CD1c-positive myeloid dendritic cell (primary cell): ENCODE results near the gene BICD2.
A peak's percentile ranks its signal among the peaks of the same experiment; 100 is the strongest.
"Not testable (repeated sequence)": the region's sequence is repeated elsewhere in the genome, so short reads cannot be mapped to it uniquely, and the experiment has no call there.

ENCODE experiments used
- DNase-seq: peaks from one replicate; pipeline ENCODE4 v3.0.0-alpha.2; 2016; ENCODE audit errors: extremely low spot score

BICD2 gene

DNA sequence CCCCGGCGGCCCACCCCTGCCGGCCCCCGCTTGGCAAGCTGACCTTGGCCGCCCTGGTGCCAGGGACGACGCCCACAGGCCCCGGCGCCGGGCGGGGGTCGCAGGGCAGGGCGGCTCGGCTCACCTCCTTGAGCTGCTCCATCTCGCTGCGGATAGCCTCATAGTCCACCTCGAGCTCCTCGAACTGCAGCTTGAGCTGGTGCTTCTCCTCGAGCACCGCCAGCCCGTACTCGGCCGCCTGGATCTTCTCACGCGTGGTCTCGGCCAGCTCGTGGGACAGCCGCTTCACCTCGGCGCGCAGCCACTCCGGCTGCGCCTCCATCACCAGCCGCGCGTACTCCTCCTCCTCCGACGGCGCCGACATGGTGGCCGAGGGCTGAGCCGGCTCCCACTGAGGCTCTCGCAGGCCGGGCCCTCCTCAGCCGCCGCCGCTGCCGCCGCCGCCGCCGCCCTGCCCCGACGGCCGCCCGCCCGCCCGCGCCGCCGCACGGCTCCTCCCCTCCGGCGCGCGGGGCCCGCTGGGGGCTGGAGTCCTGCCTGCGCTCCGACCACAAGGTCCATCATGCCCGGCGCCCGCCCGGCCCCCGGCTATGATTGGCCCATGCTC is at the start of gene BICD2:
Gene BICD2 (minus strand): TSS at position 453 of the 607 bp plus-strand sequence. CDS start 89 bp downstream, at position 364.
- DNase-seq = no peak

- not testable (repeated sequence) for DNase-seq
Observed at GRCh38 chr9:92809629-92810326, 45.1 kb upstream of the BICD2 start.

GRCh38 chr9:92808726-92809451 is 44.3 kb upstream of the BICD2 start:
- DNase-seq = peak; percentile 68

- no peak for DNase-seq
Observed at GRCh38 chr9:92807757-92808725, 43.4 kb upstream of the BICD2 start.

- no peak for DNase-seq
Observed at GRCh38 chr9:92807031-92807756, 42.6 kb upstream of the BICD2 start.

DNA sequence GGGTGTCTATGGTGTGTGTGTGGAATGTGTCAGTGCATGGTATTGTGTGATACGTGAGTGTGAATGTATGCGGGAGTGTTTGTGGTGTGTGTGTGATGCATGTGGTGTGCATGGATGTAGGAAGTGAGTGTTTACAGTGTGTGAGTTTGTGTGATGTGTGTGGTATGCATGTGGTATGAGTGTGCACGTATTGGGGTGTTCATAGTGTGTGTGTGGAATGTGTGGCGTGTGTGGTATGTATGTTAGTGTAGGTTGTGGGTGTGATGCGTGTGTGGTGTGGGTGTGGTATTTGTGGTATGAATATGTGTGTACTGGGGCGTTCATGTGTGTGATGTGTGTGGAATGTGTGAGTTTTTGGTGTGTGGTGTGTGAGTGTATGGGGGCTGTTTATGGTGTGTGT is 40.1 kb upstream of the BICD2 start:
- no peak for DNase-seq

DNA sequence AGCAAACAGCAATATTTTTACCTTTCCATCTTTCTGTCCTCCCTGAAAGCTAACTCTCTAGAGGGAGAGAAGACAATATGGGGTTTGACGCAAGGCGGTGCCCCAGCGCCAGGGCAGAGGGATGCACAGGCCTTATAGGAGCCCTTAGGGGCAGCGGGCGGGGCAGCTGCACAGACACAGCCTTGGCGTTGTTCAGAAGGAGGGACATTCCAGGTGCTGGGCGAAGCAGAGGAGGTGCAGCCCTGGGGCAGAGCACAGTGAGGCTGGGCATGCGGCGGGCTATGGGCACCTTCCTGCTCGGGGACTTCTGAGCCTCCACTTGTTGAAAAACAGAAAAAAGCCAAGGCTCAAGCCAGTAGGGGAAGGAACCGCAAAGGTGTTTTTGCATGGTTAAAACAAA is 33.7 kb upstream of the BICD2 start:
- no peak for DNase-seq

DNA sequence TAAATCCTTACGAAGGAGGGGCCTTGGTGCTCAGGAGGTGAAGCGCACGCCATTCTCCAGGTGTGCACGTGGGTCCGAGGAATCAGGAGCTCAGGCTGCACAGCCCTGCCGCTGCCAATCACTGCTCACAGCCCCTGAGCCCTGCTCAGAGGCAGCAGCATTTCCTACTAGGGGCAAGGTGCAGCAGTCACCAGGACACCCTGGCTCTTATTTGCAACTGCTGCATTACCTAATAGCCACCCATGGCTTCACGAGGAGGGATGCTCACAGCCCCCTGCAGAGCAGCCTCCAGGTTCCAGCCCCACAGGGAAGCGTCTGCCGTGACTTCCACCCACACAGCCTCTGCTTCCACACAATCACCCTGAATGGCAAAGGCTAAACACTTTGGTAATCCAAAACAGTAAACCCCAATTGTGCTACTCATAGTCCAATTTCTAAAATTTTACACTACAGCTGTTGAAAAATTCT is 31.7 kb upstream of the BICD2 start:
- DNase-seq = not testable (repeated sequence)

- DNase-seq = no peak
Observed at GRCh38 chr9:92795598-92796336, 31.1 kb upstream of the BICD2 start.

GRCh38 chr9:92795000-92795399 is 30.4 kb upstream of the BICD2 start:
- DNase-seq = no peak

- peak; percentile 15 for DNase-seq
Observed at GRCh38 chr9:92794426-92794825, 29.8 kb upstream of the BICD2 start.

DNA sequence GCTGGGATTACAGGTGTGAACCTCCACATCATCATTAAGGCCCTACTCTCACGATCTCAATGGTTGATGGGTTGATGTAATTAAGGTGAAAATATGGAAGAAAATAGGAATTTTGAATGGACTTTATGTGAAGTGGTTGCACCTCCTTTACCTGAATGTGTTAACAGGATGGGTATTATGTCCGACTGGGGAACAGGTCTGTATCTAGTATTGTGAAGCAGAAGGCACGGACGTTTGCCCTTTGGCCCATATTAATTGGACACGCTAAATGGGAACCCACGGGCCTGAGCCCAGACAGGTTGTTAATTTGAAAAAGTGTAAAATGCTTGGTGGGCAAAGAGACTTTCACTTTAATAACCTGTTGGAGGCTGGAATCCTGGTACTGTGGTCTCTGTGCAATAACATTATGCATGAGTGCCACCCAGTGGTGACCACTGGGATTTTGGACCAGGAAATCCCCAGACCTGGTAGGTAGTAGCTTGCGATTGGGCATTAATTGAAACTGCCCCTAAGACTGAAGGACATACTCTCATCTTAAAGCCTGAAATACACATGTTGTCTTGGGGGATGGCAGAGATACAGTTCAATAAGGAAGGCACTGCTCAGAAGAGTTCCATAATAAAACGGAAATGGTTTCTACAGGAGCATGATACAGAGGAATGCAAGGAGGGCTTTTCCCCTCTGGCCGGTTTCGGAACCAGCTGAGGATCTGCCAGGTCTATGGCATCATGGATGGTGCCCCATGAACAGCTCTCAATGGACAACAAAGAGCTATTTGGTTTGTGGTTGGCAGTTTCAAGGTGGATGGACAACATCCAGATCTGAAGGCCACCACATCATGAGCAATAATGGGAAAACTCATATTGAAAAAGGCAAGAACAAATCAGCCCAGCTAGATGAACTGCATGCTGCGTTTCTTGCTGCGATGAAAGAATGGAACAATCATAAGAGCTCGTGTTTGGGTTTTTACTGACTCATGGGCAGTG is 26.2 kb upstream of the BICD2 start:
- DNase-seq = peak; percentile 85

DNA sequence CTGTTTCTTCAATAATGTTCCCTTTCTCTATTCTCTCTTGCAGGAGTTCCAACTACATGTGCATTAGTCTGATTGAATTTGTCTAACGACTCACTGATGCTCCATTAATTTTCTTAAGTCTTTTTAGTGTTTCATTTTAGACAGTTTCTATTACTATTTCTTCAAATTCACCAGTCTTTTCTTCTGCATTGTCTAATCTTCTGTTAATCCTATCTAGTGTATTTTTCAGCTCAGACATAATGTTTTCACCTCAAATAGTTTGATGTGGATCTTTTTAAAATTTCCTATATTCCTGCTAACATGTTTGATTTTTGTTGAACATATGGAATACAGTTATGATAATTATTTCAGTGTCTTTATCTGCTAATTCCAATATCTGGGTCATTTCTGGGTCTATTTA is 21.7 kb upstream of the BICD2 start:
- no peak for DNase-seq

DNA sequence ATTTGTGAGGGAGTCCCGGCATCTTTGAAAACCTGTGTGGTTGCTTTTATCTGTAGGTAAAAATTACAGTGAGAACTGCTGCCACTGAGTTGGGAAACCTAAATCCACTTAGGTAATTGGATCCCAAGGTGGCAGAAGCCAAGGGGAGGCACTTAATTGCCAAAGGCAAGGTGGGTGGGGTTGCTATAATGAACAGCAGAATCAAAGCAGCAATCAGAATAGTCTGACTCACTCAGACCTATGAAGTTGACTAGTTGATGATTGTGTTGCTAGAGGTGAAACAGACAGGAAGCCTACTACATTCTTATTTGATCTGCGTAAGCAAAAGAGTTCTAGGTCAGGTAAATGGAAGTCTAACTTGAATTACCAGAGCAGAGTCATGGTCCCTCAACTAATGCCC is 17.3 kb upstream of the BICD2 start:
- DNase-seq = no peak

- DNase-seq = peak; percentile 28
Observed at GRCh38 chr9:92780206-92780605, 15.6 kb upstream of the BICD2 start.

DNA sequence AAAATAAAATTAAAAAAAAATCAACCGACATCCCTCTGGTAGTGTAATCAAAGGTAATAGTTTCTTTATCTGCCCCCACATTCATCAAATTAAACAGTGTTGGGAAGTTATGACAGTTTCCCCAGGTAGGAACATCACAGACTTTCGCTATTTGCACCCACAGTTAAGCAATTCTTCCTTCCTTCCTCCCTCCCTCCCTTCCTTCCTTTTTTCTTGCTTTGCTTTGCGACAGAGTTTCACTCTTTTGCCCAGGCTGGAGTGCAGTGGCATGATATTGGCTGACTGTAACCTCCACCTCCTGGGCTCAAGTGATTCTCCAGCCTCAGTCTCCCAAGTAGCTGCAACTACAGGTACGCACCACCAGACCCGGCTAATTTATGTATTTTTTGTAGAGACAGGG is 10.8 kb upstream of the BICD2 start:
- no peak for DNase-seq

DNA sequence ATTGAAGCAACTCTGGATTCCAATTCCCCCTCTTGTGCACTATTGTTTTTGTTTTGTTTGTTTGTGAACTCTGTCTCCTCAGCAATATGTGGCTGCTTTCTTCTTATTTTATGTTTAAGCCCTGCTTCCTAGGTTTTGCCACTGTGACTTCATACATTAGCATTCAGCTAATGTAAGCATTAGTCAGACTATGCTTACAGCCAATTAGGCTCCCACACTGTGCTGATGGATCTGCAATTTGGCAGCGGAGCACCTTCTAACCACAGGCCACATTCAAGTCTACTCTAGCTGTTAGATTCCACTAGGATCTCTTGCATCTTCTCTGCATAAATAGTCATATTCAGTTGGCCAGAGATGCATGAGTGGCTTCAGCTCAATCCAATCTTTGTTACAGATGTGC is 9.6 kb upstream of the BICD2 start:
- DNase-seq = no peak

DNA sequence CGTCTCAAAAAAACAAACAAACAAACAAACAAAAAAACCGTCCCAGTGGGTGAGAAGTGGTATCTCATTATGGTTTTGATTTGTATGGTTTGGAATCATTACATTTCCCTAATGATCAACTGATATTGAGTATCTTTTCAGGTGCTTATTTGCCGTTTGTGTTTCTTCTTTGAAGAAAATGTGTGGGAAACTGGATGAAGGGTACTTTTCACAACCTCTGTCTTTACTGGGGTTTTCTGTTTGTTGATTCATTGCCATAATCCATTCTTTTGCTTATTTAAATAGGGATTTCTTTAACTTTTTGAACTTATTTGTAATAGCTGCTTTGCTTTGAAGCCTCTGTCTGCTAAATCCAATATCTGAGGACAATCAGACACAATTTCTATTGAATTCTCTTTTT is 9.2 kb upstream of the BICD2 start:
- no peak for DNase-seq

DNA sequence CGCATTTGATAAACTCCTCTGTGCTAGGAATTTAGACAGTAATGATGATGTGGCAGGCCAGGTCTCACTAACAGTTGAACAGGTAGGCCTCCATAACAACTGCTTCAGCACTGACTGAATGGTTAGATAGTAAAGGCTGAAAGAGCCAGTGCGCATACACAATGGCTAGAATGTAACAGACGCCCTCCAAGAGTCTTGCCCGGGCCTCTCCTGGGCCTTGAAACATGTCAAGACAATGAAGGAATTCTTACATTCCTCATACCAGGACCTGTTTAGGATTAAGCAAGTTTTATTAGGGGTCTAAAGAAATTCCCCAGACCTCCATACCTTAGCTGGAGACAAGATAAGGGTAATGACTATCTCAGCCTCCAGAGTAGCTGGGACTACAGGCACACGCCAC is 6.7 kb upstream of the BICD2 start:
- no peak for DNase-seq
